Measurements from ENCODE around the gene ME3. TPM values are rescaled to one million over a fixed set of nuclear protein-coding genes. Genes with fewer than 3 reads are reported as not detected.

ME3 gene
- polyA plus RNA-seq, 2 of the 4 experiments (the other 2 are of a cell fraction) = 19.7 to 22.3 TPM

DNA sequence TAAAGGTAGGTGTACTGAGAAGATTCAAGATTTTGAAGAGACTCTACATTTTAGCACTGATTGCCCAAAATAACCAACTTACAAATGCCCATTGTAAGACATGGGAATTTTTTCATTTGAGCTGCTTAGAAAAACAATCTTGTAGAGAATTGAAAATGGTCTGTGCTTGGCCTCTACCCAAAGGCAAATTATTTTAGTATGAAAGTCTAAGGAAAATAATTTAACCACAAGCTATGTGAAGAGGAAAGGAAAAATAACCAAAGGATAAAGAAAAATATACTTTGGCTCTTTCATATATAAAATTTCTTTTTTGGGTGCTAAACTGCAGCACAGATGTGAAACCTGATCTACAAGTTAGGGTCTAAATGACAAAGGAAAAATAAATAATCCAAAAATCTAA lies 54.9 kb downstream of the ME3 start:
- H3K4me1 ChIP-seq = 0 out of 3 replicates have a peak, but pooled peaks cover 5% of the 10 kb centered on the region
- TF ChIP-seq FOSL2 (IDR thresholded peaks at IDR 0.05) = no peak
- no peak for TF ChIP-seq FOSL2 (CRISPR knock-in tag; IDR thresholded peaks at IDR 0.05)
- no peak for TF ChIP-seq GATA3 (IDR thresholded peaks at IDR 0.05; ENCODE audit: borderline replicate concordance)
- TF ChIP-seq MYC (IDR thresholded peaks at IDR 0.05; ENCODE audit: borderline replicate concordance, low read length) = no peak
- no peak for TF ChIP-seq ZC3H11A (IDR thresholded peaks at IDR 0.05)
- TF ChIP-seq HOXB5 (CRISPR knock-in tag; IDR thresholded peaks at IDR 0.05) = no peak
- TF ChIP-seq EP300 (IDR thresholded peaks at IDR 0.05) = no peak
- no peak for TF ChIP-seq BHLHE40 (IDR thresholded peaks at IDR 0.05; ENCODE audit: low read depth, low read length)
- TF ChIP-seq RARB (CRISPR knock-in tag; IDR thresholded peaks at IDR 0.05) = no peak
- TF ChIP-seq POLR2AphosphoS2 (conservative IDR thresholded peaks at IDR 0.05; ENCODE audit: low read length) = no peak
- TF ChIP-seq ZFP36 (IDR thresholded peaks at IDR 0.05; ENCODE audit: borderline replicate concordance, partially characterized antibody) = no peak
- no peak for TF ChIP-seq MAZ (IDR thresholded peaks at IDR 0.05; ENCODE audit: borderline replicate concordance, low read depth, low read length)
- TF ChIP-seq, protein P1, sequence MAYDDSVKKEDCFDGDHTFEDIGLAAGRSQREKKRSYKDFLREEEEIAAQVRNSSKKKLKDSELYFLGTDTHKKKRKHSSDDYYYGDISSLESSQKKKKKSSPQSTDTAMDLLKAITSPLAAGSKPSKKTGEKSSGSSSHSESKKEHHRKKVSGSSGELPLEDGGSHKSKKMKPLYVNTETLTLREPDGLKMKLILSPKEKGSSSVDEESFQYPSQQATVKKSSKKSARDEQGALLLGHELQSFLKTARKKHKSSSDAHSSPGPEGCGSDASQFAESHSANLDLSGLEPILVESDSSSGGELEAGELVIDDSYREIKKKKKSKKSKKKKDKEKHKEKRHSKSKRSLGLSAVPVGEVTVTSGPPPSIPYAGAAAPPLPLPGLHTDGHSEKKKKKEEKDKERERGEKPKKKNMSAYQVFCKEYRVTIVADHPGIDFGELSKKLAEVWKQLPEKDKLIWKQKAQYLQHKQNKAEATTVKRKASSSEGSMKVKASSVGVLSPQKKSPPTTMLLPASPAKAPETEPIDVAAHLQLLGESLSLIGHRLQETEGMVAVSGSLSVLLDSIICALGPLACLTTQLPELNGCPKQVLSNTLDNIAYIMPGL (CRISPR knock-in tag; IDR thresholded peaks at IDR 0.05; ENCODE audit: borderline replicate concordance) = no peak
- TF ChIP-seq SMC3 (IDR thresholded peaks at IDR 0.05) = no peak
- TF ChIP-seq, protein P2, sequence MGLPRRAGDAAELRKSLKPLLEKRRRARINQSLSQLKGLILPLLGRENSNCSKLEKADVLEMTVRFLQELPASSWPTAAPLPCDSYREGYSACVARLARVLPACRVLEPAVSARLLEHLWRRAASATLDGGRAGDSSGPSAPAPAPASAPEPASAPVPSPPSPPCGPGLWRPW (IDR thresholded peaks at IDR 0.05) = no peak
- TF ChIP-seq EHF (CRISPR knock-in tag; IDR thresholded peaks at IDR 0.05) = no peak
- TF ChIP-seq, protein P3, sequence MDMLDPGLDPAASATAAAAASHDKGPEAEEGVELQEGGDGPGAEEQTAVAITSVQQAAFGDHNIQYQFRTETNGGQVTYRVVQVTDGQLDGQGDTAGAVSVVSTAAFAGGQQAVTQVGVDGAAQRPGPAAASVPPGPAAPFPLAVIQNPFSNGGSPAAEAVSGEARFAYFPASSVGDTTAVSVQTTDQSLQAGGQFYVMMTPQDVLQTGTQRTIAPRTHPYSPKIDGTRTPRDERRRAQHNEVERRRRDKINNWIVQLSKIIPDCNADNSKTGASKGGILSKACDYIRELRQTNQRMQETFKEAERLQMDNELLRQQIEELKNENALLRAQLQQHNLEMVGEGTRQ (IDR thresholded peaks at IDR 0.05) = no peak
- H3K4me3 ChIP-seq = no peak overlapping the region
- CTCF ChIA-PET = interaction anchor here (0.6 to 3.2 kb wide), 3 partner anchors 9 to 185 kb away, joined by 3 to 25 read pairs (median 6); no protein-coding TSS in a partner anchor
- POLR2A ChIA-PET = no interaction called here
- ATAC-seq (no peak), FAIRE-seq (no peak), DNase-seq (ENCODE audit: low read depth in 1 of 2, low spot score in 1 of 2) (no peak)
- no peak overlapping the region for H3K27ac ChIP-seq
- no peak overlapping the region for H3K4me2 ChIP-seq
- H3K9me3 ChIP-seq = peaks cover 12% of the 10 kb centered on the region; the same call in 2 of the 3 replicates

DNA sequence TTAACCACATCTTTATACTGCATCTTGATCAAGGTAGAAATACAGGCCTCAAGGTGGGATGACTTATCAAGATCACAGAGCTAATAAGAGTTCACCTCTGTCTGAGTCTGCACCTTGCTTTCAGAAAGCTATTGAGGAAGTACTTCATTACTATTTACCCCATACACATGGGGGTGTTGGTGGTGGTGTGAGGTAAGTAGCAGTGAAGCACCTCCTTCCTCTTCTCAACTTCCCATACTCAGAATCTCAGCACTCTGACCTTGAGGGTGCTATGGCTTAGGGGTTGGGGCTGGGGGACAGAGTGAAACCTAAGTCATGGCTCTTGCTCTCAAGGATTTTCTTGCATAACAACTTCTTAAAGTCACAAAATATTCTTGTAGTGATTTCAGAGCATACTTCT lies 56.9 kb downstream of the ME3 start:
- TF ChIP-seq RARB (CRISPR knock-in tag; IDR thresholded peaks at IDR 0.05) = no peak
- TF ChIP-seq NR3C1 (IDR thresholded peaks at IDR 0.05) = no peak
- no peak for TF ChIP-seq RNF2 (IDR thresholded peaks at IDR 0.05; ENCODE audit: borderline replicate concordance, low read depth)
- TF ChIP-seq KDM1A (IDR thresholded peaks at IDR 0.05; ENCODE audit: low read depth) = no peak
- TF ChIP-seq CBX8 (IDR thresholded peaks at IDR 0.05) = no peak
- TF ChIP-seq, protein P4, sequence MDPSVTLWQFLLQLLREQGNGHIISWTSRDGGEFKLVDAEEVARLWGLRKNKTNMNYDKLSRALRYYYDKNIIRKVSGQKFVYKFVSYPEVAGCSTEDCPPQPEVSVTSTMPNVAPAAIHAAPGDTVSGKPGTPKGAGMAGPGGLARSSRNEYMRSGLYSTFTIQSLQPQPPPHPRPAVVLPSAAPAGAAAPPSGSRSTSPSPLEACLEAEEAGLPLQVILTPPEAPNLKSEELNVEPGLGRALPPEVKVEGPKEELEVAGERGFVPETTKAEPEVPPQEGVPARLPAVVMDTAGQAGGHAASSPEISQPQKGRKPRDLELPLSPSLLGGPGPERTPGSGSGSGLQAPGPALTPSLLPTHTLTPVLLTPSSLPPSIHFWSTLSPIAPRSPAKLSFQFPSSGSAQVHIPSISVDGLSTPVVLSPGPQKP (IDR thresholded peaks at IDR 0.05; ENCODE audit: low read depth, low read length) = no peak
- TF ChIP-seq, protein P5, sequence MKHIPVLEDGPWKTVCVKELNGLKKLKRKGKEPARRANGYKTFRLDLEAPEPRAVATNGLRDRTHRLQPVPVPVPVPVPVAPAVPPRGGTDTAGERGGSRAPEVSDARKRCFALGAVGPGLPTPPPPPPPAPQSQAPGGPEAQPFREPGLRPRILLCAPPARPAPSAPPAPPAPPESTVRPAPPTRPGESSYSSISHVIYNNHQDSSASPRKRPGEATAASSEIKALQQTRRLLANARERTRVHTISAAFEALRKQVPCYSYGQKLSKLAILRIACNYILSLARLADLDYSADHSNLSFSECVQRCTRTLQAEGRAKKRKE (CRISPR knock-in tag; IDR thresholded peaks at IDR 0.05; ENCODE audit: low read depth) = no peak
- TF ChIP-seq MAFK (IDR thresholded peaks at IDR 0.05; ENCODE audit: partially characterized antibody) = no peak
- no peak for TF ChIP-seq CEBPB (IDR thresholded peaks at IDR 0.05)
- no peak for TF ChIP-seq CHD2 (IDR thresholded peaks at IDR 0.05; ENCODE audit: low read length, partially characterized antibody)
- TF ChIP-seq CHD4 (IDR thresholded peaks at IDR 0.05; ENCODE audit: borderline replicate concordance) = no peak
- TF ChIP-seq, protein P2 (IDR thresholded peaks at IDR 0.05) = no peak
- no peak for TF ChIP-seq PHF8 (IDR thresholded peaks at IDR 0.05; ENCODE audit: borderline replicate concordance, low read depth)
- no peak for TF ChIP-seq ESRRA (IDR thresholded peaks at IDR 0.05; ENCODE audit: borderline replicate concordance, low read length)
- TF ChIP-seq, protein P3 (IDR thresholded peaks at IDR 0.05) = no peak
- no peak for TF ChIP-seq EHMT2 (IDR thresholded peaks at IDR 0.05; ENCODE audit: low read depth)
- no peak for TF ChIP-seq JUNB (IDR thresholded peaks at IDR 0.05)
- TF ChIP-seq, protein P6, sequence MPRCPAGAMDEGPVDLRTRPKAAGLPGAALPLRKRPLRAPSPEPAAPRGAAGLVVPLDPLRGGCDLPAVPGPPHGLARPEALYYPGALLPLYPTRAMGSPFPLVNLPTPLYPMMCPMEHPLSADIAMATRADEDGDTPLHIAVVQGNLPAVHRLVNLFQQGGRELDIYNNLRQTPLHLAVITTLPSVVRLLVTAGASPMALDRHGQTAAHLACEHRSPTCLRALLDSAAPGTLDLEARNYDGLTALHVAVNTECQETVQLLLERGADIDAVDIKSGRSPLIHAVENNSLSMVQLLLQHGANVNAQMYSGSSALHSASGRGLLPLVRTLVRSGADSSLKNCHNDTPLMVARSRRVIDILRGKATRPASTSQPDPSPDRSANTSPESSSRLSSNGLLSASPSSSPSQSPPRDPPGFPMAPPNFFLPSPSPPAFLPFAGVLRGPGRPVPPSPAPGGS (IDR thresholded peaks at IDR 0.05) = no peak
- no peak for TF ChIP-seq NFE2L2 (conservative IDR thresholded peaks at IDR 0.05; ENCODE audit: low read length)
- TF ChIP-seq POLR2A (IDR thresholded peaks at IDR 0.05; ENCODE audit: low read length) = no peak

More for the DNA sequence above, 56.9 kb downstream of the ME3 start:
- ChIA-PET POLR2A (no interaction called here), CTCF (interaction anchor here (1.2 kb wide), 1 partner anchor 8 kb away, joined by 4 read pairs; no protein-coding TSS in a partner anchor)
- H3K27ac ChIP-seq = no peak overlapping the region
- H3K9me3 ChIP-seq = peaks cover 12% of the 10 kb centered on the region; the same call in 2 of the 3 replicates
- ATAC-seq (no peak), DNase-seq (ENCODE audit: low read depth in 1 of 2, low spot score in 1 of 2) (no peak), FAIRE-seq (no peak)
- H3K4me2 ChIP-seq = no peak overlapping the region
- H3K4me3 ChIP-seq = no peak overlapping the region
- 0 out of 3 replicates have a peak, but pooled peaks cover 1% of the 10 kb centered on the region for H3K4me1 ChIP-seq

Data from A549 (cell line).